Stimulated activated CD8-positive, alpha-beta memory T cell treated with anti-CD3 and anti-CD28 coated beads, Interleukin-12 subunit alpha, Interleukin-12 subunit beta, amount 100 ng/mL, for 1 hour (primary cell): ENCODE data around the gene SMIM45.

Experiments used
- DNase-seq: peaks from one replicate; pipeline ENCODE4 v3.0.0-alpha.2; 2020; ENCODE audit warnings: low read depth

SMIM45 gene

GRCh38 chr22:41915786-41916493 is 36.0 kb upstream of the SMIM45 start:
- DNase-seq: no peak

- no peak for DNase-seq
These were observed 35.1 kb upstream of the SMIM45 start for GRCh38 chr22:41916745-41917358.

- DNase-seq: no peak
These were observed 34.5 kb upstream of the SMIM45 start for GRCh38 chr22:41917375-41917902.

- no peak for DNase-seq
These were observed 33.8 kb upstream of the SMIM45 start for GRCh38 chr22:41917903-41918791.

GRCh38 chr22:41919357-41920224 is 32.4 kb upstream of the SMIM45 start:
- no peak for DNase-seq

GRCh38 chr22:41920271-41920976 is 31.5 kb upstream of the SMIM45 start:
- DNase-seq: no peak

GRCh38 chr22:41922328-41922727 is 29.6 kb upstream of the SMIM45 start:
- DNase-seq: no peak

GRCh38 chr22:41922940-41923594 is 28.9 kb upstream of the SMIM45 start:
- DNase-seq: no peak

- no peak for DNase-seq
These were observed 28.2 kb upstream of the SMIM45 start for GRCh38 chr22:41923595-41924276.

GRCh38 chr22:41925783-41926460 is 26.0 kb upstream of the SMIM45 start:
- peak; percentile 59 for DNase-seq

- DNase-seq: no peak
These were observed 24.1 kb upstream of the SMIM45 start for GRCh38 chr22:41927813-41928212.

- no peak for DNase-seq
These were observed 23.1 kb upstream of the SMIM45 start for GRCh38 chr22:41928593-41929417.

GRCh38 chr22:41929418-41929810 is 22.5 kb upstream of the SMIM45 start:
- no peak for DNase-seq

GRCh38 chr22:41931701-41932269 is 20.2 kb upstream of the SMIM45 start:
- no peak for DNase-seq

- DNase-seq: no peak
These were observed 19.6 kb upstream of the SMIM45 start for GRCh38 chr22:41932353-41932752.

GRCh38 chr22:41933411-41934177 is 18.4 kb upstream of the SMIM45 start:
- no peak for DNase-seq
